ENCODE results near the gene TMEM184B.

TMEM184B gene

GRCh38 chr22:38272373-38273134, at the start of gene TMEM184B:
TMEM184B (minus strand) TSS chr22:38273010; CDS start chr22:38247961, 25,049 bp downstream.
- DNase-seq = peak; percentile 83

GRCh38 chr22:38320605-38321402, 48.0 kb upstream of the TMEM184B start:
- DNase-seq = no peak

GRCh38 chr22:38318792-38319773, 46.3 kb upstream of the TMEM184B start:
- no peak for DNase-seq

GRCh38 chr22:38317995-38318715, 45.3 kb upstream of the TMEM184B start:
- DNase-seq = no peak

GRCh38 chr22:38317122-38317994, 44.5 kb upstream of the TMEM184B start, which contains the start of gene CSNK1E:
CSNK1E (minus strand) TSS chr22:38317433; CDS start chr22:38314157, 3,276 bp downstream.
- peak; percentile 81 for DNase-seq

- DNase-seq = peak; percentile 54
Measured at GRCh38 chr22:38316364-38317121, 43.7 kb upstream of the TMEM184B start.

- peak; percentile 16 for DNase-seq
Measured at GRCh38 chr22:38315823-38316363, 43.1 kb upstream of the TMEM184B start.

GRCh38 chr22:38314933-38315822, 42.4 kb upstream of the TMEM184B start:
- no peak for DNase-seq

GRCh38 chr22:38314051-38314932, 41.5 kb upstream of the TMEM184B start:
- no peak for DNase-seq

GRCh38 chr22:38313384-38313955, 40.7 kb upstream of the TMEM184B start:
- DNase-seq = peak; percentile 33

- DNase-seq = no peak
Measured at GRCh38 chr22:38312261-38312800, 39.5 kb upstream of the TMEM184B start.

GRCh38 chr22:38311323-38311620, 38.5 kb upstream of the TMEM184B start:
- DNase-seq = no peak

GRCh38 chr22:38310518-38311322, 37.9 kb upstream of the TMEM184B start:
- no peak for DNase-seq

- no peak for DNase-seq
Measured at GRCh38 chr22:38309614-38310517, 37.1 kb upstream of the TMEM184B start.

GRCh38 chr22:38308791-38309498, 36.1 kb upstream of the TMEM184B start:
- no peak for DNase-seq

Measured in stimulated activated CD4-positive, alpha-beta T cell treated with anti-CD3 and anti-CD28 coated beads, Interleukin-15, amount 100 ng/mL, for 24 hours (primary cell).